UCSD-AML1 (cell line): ENCODE measurements around the gene SLC25A42.
"Not testable (repeated sequence)": the region's sequence is repeated elsewhere in the genome, so short reads cannot be mapped to it uniquely, and the experiment has no call there.

Source experiments
- DNase-seq: peaks from one replicate; lab custom pipeline; 2025; ENCODE audit not compliant: unreplicated experiment; lab: John Stamatoyannopoulos, UW

Gene SLC25A42, protein sequence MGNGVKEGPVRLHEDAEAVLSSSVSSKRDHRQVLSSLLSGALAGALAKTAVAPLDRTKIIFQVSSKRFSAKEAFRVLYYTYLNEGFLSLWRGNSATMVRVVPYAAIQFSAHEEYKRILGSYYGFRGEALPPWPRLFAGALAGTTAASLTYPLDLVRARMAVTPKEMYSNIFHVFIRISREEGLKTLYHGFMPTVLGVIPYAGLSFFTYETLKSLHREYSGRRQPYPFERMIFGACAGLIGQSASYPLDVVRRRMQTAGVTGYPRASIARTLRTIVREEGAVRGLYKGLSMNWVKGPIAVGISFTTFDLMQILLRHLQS

DNA sequence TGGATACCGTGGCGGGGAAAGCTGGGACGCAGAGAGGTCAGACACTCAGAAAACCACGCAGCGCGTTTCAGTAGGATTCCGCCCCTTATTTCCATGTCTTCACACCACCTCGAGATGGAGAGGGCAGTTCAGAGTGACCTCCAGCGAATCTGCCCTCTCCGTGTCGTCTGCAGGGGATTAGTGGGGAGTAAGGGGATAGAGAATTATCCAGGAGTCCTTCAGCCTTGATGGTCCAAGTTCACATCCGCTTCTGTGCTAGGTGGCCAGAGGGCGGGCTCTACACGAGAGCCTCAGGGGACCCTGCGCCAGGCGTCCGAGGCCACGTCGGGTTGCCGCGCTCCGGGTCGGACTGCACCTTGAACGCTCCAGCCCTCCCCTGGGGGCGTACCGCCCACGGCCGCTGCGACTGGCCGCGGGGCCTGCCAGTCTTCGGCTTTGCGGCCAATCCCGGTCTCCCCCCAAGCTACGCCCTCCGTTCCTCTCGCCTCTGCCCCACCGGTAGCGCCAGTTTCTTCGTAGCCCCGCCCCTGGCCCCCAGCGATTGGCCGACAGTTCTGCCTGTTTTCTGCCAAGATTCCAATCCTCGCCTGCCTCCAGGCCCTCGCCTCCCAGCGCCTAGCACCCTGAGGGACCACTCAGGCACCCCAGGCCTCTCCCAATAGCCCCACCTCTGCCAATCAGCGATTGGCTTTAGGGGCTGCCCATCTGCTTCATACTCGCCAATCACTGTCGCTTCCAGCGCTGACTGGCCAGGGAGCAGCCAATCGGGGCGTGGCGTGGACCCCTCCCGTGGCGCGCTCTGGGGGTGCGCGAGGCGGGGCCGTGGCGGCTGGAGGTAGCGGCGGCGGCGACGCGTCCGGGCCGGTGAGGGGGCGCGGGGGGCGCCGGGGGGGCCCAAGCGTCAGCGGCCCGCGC lies at the start of gene SLC25A42:
SLC25A42 (plus strand) TSS at position 812 of the 915 bp plus-strand sequence. CDS start 32,131 bp downstream, outside the sequence.
- DNase-seq = peak; percentile 100

DNA sequence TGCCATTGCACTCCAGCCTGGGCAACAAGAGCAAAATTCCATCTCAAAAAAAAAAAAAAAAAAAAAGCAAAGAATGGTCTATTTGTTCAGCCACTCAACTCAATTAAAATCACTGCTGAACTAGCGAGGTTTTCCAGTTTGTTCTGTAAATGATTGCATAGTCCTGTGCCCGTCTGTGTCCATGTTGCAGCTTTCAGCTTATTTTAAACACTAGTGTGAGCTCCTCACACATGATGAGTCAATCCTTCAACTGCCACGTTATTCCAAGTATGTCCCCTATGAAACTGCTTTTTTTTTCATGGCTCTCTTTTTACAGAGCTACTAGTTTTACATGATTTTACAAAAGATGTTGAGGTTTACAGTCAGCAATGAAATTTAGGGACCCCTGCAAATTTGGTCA lies 42.7 kb upstream of the SLC25A42 start:
- DNase-seq = no peak

DNA sequence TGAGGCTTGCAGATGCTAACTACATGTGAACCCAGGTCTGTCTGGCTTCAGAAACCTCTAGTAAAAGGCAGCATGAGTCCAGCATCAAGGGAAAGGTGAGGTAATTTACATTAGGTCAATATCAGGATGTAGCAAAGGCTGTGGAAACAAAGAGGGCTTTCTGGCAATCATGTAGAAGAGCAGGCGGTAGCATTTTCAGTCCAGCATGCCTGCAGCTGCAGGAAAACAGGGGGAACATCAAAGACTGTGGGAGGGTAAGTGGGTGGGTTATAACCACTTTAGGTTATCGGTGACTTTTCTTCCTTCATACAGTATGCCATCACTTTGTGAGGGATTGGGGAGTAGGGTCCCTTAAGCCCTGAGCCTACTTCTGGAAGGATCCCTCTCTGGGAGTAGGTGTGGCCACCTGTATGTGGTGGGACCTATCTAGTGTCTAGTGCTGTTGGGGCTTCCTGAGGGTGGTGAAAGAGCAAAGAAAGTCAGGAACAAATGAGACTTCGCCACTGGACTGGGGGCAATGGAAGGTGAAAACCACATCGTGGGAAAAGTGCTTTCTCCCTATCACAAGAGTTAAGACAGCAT lies 41.3 kb upstream of the SLC25A42 start:
- no peak for DNase-seq

DNA sequence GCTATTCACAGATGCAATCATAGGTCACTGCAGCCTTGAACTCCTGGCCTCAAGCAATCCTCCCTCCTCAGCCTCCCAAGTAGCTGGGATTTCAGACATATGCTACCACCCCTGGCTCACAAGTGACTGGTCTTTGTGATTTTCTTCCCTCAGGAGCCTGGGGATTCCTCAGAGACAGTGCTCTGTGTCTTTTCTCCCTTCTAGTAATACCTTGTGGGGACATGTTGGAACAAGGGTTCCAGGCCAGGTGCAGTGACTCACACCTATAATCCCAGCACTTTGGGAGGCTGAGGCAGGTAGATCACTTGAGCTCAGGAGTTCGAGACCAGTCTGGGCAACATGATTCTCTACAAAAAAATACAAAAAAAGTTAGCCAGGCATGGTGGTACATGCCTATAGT lies 40.4 kb upstream of the SLC25A42 start:
- DNase-seq = not testable (repeated sequence)

DNA sequence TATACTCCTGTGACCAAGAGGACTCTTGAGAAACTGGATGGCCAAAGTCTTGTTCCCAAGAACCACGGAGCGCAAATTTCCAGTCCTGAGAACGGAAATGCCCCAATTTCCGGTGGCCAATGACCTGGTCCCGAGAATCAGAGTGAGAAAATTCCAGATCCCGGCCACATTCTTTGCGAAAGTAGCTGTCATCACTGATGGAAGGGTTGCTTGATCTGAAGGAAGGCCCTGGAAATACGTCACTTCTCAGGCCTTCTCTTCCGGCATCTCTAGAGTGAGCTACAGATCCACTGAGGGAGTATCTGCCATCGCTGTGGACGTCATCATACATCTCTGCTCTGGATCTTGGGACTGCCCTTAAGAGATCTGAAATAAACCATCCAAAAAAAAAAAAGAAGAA lies 37.9 kb upstream of the SLC25A42 start:
- DNase-seq = no peak

DNA sequence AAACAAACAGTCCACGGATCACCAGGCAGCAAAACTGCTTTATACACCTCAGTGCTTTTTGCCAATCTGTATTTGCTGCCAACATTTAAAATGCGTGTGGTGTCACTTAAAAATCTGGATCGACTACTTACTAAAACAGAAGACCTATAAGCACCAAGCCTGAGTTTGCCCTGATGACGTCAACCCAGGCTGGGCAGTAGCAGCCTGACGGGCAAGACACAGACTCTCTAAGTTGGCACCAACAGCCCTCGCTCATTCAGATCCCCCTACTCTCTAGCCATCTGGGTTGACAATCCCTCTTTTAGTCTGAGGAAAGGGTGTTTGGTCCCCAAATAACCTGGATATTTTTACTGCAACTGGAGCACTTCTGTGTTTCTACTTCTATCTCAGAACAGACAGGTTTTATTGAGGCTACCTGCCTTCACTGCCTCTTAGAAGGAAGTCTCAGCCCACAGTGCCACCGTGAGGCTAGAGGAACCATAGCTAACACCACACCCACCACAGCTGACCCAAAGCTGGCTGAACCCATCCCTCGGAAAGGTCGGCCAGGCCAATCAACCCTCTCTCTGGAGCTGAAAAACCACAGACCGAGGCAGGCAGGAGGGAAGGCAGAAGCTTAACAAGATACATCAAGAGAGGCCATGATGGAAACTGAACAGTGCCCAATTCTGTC lies 37.4 kb upstream of the SLC25A42 start:
- DNase-seq = no peak

DNA sequence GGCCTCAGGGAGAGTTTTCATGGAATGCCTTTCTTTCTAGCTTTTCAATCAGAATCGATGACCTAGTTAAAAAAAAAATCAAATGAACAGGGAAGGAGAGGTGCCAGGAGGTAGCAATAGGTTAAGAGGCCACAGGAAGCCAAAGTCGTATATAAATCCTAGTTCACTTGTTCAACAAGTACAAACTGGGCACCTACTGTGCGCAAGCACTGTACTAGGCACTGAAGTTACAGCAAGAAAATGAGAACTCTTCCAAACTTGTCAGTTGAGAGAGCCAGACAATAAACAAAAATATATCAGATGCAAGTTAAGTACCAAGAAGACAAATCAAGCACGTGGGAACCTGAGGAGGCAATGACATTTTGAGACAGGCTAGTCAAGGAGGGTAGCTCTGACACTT lies 36.6 kb upstream of the SLC25A42 start:
- no peak for DNase-seq

DNA sequence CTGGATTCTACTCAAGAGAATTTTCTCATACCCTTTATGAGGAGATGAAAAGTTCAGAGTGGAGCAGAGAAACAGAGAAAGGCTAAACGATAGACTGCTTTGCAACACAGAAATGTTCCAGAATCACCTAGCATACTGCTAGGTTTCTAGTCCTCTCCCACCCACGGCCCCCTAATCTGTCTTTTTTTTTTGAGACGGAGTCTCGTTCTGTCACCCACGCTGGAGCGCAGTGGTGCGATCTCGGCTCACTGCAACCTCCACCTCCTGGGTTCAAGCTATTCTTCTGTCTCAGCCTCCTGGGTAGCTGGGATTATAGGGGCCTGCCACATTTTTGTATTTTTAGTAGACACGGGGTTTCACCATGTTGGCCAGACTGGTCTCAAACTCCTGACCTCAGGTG lies 35.3 kb upstream of the SLC25A42 start:
- DNase-seq = no peak

DNA sequence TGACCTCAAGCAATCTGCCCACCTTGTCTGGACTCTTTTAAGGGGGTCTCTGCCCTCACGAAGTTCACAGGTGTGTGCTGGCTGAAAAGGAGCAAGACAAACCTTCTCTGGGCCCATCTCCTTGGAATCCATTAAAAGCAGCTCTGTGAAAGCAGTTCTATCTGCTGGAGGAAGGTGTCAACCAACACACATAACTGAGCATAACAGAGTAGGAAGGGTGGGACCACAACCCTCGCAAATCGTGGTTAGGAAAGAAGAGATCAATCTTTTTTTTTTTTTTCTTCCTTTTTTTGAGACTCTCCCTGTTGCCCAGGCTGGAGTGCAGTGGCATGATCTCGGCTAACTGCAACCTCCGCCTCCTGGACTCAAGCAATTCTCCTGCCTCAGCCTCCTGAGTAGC lies 31.9 kb upstream of the SLC25A42 start:
- DNase-seq = no peak

DNA sequence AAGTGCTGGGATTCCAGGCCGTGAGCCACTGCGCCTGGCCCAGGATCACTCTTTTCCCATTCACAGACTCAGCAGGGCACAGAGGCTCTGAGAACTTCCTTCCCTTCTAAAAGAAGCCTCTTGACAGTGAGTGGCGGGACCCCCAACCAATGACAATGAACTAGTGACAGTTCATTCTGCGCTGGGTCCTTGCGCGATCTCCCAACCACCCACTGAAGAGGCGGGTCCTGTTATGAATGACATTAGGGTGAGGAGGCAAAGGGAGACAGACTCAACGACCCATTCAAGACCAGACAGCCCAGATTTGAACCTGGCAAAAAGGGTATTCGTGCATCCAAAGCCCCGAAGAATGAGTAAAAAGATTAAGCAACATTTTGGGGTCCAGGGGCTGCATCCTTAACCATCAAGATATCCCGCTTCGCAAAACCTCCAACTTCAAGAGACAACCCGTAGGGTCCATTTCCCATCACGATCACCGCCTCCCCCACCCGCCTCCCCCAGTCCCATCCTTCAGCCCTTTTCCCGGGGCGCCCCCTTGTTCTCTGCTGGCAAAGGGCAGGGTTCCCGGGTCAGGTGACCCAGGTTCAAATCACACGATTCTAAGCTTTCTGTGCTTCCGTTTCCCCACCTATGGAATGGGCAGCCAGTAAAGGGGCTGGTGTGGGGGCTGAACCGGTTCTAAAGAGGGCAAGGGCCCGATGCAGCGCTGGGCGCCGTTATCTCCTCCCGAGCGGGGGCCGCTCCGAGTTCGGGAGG lies 31.2 kb upstream of the SLC25A42 start:
- peak; percentile 82 for DNase-seq

DNA sequence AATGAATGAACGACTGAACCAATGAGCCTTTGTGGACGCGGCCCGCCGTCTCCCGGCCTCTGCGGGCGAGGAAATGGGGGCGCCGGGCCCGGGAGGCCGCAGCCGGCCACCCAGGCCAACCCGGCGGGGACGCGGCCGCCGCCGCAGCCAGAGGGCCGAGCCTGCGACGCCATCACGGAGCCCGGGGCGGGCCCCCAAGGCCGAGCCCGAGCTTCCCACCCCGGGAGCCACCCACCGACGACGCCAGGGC lies 30.7 kb upstream of the SLC25A42 start:
- no peak for DNase-seq

DNA sequence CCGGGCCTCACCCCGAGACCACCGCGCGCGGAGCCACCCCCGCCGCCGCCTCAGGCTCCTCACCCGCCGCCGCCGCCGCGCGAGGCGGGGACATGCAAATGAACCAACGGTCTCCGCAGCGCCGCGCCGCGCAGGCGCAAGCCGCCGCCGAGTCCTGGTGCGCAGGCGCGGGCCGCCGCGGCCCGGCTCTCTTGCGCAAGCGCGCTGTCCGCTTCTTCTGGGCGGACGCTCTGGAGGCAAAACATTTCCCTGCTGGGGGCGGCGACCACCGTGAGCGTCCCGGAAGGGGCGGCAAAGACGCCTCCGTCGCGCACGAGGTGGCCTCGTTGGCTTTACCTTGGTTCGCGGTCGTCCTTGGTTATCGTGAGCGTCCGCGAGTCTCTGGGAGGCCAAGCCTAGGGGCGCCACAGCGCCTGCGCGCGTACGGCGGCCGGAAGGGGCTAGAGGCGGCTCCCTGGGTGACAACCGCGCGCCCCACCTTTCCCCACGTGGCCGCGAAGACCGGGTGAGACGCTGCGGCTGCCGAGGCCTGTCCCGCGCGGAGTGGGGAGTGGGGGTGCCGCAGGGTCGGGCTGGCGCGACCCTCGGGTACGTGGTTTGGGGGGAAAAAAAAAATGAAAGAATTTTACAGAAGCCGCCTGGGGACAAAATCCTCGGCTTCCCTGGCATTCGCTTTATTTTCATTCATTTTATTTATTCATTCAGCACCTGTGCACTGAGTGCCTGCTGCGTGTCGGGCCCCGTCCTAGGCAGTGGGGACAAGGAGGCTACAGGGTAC lies 30.2 kb upstream of the SLC25A42 start, which contains the start of the genes ARMC6 and SUGP2:
ARMC6 (plus strand) TSS at position 178 of the 778 bp plus-strand sequence. CDS start 607 bp downstream, outside the sequence.
SUGP2 (minus strand) TSS at position 92 of the 778 bp plus-strand sequence. CDS start 2,446 bp downstream, outside the sequence.
- DNase-seq = peak; percentile 92

DNA sequence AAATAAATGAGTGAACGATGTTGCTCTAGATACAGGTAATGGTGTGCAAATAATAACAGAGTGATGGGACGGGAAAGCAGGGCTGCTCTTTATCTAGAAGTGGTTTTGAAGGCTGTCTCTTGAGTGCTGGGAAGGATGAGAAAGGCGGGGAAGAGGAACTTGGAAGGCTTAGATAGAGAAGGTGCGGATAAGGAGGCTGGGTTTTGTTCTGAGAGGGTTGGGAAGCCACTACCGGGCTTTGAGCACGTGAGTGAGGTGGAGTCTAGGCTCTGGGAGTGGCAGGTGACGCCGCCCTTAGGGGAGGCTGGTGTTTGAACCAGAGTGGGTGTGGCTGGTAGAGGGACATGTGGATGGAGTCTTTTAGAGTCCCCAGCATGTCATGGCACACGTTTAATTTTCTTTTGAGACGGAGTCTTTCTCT lies 29.6 kb upstream of the SLC25A42 start:
- DNase-seq = peak; percentile 79

DNA sequence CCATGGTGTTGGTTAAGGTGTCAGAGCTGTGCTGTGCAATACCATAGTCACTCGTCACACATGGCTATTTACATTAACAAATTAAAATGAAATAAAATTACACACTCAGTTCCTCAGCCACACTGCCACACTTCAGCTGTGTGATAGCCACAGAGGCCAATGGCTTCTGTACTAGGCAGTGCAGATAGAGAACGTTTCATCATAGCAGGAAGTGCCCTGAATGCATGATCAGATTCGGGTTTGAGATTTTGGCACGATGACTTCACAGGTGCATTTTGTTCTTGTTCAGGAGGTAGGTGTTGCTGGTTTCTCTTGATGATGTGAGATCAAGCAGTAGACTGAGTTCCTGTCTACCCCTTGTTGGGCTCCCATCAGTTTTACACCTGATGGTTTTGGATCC lies 23.9 kb upstream of the SLC25A42 start:
- DNase-seq = no peak

DNA sequence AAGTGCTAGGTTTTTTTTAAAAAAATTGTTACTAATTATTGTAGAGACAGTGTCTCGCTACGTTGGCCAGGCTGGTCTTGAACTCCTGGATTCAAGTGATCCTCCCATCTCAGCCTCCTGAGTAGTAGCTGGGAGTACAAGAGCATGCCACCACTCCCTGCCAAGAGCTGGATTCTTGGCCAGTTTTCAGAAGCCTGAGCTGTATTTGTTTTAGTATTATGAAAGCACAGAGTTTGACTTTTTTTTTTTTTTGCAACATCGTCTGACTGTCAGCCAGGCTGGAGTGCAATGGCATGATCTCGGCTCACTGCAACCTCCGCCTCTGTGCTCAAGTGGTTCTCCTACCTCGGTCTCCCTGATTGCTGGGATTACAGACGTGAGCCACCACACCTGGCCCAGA lies 23.4 kb upstream of the SLC25A42 start:
- DNase-seq = no peak

DNA sequence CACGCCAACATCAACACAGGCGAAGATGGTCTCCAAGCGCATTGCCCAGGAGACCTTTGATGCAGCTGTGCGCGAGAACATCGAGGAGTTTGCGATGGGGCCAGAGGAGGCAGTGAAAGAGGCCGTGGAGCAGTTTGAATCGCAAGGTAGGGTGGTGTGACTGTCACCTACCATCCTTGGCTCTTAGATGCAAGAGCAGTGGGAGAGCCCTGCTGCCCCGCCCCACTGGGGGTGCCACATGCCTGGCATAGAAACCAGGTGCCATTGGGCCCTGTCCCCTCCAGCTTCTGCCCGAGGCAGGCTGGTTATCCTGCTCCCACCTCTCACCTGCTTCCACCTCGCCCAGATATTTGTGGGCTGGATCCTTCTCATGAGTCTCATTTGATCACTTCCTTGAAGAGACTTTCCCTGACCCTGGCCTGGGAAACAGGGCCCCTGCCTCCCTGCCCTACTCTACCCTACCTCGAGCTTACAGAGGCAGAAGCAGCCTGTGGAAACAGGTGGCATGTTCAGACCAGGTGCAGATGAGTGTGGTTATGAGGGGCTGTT lies 21.0 kb upstream of the SLC25A42 start:
- no peak for DNase-seq

DNA sequence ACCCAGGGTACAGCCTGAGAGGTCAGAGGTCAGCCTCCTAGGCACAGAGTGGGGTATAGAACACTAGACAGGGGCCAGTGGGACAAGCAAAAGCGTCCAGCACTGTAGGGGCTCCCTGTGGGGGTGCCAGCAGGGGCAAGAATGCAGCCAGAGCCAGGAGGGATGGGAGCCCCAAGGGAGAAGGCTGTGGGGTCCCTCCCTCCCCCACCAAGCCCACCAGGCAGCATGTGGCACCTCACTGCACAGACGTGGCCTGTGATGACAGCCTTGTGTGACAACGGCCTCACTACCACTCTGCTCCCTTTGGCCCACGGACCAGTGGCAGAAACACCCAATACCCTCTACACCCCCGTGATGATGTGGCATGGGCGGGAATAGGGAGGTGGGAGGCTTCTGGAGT lies 20.3 kb upstream of the SLC25A42 start:
- DNase-seq = no peak

DNA sequence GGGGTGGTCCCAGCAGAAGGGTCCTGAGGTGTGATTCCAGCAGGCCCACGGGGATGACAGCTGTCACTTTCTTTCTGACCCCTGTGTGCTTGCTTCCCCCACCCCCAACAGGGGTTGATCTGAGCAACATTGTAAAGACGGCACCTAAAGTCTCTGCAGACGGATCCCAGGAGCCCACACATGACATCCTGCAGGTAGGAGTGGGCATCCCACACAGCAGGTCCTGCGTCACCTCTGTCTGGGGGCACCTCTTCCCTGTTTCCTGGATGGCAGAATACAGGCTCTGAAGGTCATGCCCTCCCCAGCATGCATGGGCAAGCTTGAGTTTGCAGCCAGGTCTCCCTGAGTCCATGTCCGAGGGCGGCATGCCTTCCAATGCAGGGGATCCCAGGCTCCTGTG lies 19.9 kb upstream of the SLC25A42 start:
- DNase-seq = no peak

DNA sequence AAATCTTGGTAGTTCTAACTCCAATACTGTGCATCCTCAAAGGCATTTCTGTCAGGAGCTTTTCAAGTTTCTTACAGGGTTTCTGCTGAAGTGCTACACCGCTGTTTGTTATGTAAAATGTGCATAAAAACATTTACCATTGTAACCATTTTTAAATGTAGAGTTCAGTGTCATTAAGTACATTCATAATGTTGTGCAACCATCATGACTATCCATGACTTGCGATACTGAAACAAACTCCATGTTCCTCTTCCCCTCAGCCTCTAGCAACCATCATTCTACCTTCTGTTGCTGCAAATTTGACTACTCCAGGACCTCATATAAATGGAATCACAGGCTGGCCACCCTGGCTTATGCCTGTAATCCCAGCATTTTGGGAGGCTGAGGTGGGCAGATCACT lies 14.4 kb upstream of the SLC25A42 start:
- no peak for DNase-seq
